Inflammatory macrophage treated with lipopolysaccharide for 1 hour (primary cell): ENCODE data around the gene TFDP1.
"Not testable (repeated sequence)": the region's sequence is repeated elsewhere in the genome, so short reads cannot be mapped to it uniquely, and the experiment has no call there.

Experiments
- DNase-seq, 2 donors: peaks; one replicate each; pipeline ENCODE4 v3.0.0-alpha.2; 2020 to 2022

TFDP1 gene

DNA sequence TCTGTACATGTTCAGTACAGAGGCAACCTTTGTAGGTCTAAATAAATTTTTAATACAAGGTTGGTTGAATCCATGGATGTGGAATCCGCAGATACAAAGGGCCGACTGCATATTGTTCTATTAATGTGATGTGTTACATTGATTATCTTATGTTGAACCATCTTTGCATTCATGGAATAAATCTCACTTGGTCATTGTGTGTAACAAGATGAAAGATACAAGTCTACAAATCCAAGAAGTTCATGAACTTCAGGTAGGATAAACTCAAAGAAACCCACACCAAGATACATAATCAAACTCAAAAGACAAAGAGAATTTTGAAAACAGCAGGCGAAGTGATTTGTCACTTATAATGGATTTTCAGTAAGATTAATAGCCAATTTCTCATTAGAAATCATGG, 8.0 kb upstream of the TFDP1 start:
- no peak for DNase-seq

DNA sequence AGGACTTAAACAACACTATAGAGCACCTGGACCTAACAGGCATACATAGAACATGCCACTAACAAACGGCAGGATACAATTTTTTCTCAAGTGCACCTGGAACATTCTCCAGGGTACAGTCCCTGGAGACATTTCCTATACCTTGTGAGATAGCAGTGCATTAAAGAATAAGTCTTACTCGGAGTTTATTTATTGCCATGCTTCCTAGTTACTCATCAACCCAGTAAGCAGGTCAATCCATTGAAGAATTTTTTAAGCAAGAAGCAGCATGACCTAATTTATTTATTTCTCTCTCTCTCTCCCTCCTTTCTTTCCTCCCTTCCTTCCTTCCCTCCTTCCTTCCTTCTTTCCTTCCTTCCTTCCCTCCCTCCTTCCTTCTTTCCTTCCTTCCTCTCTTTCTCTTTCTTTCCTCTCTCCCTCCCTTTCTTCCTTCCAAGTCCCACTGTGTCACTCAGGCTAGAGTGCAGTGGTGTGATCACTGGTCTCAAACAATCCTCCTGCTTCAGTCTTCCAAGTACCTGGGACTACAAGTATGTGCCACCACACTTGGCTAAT, 6.6 kb upstream of the TFDP1 start:
- no peak for DNase-seq

DNA sequence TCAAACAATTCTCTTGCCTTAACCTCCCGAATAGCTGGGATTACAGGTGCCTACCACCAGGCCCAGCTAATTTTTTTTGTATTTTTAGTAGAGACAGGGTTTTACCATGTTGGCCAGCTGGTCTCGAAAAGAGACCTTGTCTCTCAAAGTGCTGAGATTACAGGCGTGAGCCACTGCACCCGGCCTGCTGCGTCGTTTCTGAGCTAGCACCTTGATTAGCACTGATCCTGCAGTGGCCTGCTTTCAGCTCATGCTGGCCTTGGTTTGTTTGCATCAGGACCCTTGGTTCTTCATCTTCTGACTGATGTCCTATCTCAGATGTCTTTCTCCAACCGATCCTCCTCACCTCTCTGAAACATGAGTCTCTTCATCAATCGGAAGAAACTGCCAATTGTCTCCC, 4.9 kb upstream of the TFDP1 start:
- DNase-seq: no peak

DNA sequence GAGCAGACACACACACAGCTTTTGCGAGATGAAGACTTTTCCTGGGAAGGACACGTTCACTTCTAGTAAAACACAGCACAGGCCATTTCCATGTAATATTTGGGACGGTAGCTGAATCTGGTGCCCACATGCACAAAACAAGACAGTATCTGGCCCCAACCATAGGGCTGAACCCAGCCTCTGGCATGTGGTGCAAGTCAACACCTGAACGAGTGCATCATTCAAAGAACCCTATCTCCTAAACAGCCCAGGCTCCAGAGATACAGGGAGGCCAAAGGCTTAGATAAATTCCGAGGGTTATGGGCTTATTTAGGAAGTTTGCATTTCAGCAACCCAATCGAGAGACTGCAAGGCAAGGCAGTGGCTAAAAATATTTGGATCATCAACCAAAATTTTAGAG, 2.7 kb upstream of the TFDP1 start:
- no peak for DNase-seq

DNA sequence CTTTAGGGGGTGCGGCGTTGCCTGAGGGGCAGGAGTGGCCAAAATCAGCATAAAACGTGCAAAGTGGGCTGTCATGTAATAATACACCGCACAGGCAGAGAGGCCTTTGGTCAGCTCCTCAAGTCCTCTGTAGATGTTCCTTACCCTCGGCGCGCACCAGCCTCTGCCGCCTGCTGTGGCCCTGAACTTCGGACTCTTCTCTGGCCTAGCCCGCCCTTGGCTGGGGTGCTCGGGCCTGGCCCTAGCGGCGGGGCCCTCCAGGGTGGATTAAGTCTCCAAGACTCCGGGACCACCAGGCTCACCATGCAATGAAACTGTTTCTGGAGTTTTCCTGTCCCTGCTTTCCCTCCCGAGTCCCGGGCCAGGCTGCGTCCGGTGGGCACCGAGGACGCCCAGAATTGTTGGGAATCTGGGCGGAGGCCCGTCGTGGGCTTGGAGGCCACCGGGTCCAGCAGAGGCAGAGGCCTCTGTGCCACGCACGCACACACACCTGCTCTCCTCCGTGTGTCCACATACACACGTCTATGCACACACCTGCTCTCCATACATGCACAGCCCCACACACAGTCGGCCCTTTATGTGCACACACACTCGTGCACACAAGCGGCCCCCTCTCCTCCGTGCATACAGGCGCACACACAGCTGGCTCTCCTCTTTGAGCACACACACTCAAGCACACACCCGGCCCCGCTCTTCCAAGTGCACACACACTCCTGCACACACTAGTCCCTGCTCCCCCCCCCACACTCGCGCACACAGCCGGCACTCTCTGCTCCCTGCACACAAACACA, 1.5 kb upstream of the TFDP1 start:
- no peak for DNase-seq

DNA sequence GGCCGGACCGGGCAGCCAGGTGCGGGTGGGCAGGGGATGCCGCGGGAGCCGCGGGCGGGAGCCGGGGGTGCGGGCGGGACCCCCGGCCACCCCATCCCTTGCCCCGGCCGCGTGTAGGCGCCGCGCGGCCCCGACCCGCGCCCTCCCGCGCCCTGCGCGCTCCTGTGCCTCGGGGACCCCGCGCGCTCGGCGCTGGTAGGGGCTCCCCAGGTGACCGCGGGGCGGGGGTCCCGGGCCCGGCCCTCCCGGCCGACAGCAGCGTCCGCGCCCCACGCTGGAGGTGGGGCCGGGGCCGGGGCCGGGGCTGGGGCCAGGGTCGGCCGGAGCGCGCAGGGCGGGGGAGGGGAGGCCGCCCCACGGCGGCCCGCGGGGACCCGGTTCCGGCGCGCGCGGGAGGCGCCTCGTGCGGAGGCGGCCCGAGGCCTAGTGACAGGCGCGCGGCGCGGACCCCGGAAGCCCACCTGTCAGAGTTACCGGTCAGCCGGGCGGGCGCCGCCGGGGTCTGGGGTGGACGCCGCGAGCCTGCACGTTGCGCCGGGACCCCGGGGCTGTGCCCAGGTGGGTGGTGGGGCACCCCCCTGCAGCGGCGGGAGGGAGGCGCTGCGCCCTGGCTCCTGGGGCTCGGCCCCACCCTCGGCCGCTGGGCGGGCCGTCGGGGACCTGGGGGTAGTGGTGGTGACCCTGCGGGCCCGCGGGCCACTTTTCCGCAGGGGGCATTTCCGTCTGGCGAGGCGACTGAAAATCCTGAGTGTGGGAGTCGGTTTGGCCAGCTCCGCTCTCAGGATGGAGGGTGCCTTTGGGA, 518 bp downstream of the TFDP1 start:
- peak in 1 of 2 donors; percentile 18 for DNase-seq

DNA sequence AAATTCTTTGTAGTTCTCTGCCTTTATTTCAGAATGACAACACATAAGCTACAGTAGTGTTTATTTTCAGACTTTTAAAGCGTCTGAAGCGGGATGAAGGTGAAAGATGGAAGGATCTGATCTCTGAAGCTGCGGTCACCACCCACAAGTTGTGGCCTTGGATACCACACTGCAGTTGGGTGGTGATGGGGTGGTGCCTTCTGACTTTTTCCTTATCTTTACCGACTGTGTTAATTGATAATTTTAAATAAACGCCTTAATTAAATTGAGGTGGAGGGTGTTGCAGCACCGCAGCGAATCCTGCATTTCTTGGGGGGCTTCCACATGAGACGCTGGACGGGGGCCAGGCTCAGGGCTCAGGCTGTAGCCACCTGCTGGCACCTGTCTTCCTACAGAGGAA, 1.3 kb downstream of the TFDP1 start:
- no peak for DNase-seq

DNA sequence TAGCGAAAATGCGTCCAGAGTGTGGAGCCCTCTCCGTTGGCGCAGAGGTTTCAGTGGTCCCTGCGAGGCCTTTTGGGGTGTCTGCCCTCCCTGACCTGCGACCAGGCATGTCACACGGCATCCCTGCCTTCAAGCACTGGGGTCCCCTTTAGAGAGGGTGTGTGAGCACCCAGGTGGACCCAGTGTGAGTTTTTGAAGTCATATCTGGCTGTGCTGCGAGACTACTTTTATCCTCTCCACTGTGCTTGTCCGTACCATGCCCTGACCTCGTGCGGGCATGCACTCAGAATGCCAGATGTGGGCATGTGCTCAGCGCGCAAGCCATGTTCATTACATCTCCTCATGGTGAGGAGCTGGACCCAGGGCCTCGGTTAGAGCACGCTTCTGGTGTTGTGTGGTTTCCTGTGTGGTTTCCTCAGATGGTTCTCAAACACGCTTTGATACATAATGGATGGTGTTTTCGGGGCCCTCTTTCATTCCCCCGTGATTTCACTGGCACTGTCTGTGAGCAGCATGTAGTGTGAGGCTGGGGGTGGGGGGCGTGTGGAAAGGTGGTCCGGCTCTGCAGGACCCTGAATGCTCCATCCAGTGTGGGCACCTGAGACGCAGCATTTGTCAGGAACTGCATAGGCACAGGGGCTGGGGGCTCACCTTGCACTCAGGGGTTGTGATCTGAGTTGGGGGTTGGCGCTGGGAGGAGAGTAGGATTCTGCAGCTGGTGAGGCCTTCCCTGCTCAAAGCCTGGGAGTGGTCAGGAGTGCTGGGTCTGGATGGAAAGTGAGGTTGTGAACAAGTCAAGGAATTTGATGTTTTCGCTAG, 2.3 kb downstream of the TFDP1 start:
- DNase-seq: no peak

DNA sequence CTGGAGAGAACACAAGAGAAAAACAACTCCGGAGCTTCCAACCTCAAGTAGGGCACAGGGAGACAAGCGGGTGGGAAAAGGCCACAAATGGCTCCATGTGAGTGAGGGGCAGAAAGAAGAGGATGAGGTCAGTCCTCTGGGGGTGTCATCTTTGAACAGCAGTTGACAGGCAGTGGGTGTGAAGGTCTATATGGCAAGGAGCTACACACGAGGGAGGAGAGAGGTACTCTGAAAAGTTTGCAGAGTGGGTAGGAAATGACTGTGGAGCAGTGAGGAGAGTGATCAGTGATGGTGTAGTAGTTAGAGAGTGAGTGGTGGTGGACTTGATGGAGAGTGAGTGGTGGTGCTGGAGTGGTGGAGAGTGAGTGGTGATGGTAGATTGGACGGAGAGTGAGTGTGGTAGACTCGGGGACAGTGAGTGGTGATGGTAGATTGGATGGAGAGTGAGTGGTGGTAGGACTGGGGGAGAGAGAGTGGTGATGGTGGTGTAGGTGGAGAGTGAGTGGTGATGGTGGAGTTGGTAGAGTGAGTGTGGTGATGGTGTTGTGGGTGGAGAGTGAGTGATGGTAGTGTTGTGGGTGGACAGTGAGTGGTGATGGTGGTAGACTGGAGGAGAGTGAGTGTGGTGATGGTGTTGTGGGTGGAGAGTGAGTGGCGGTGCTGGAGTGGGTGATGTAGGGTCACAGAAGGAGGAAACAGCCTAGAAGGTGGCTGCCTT, 4.0 kb downstream of the TFDP1 start:
- DNase-seq: no peak

DNA sequence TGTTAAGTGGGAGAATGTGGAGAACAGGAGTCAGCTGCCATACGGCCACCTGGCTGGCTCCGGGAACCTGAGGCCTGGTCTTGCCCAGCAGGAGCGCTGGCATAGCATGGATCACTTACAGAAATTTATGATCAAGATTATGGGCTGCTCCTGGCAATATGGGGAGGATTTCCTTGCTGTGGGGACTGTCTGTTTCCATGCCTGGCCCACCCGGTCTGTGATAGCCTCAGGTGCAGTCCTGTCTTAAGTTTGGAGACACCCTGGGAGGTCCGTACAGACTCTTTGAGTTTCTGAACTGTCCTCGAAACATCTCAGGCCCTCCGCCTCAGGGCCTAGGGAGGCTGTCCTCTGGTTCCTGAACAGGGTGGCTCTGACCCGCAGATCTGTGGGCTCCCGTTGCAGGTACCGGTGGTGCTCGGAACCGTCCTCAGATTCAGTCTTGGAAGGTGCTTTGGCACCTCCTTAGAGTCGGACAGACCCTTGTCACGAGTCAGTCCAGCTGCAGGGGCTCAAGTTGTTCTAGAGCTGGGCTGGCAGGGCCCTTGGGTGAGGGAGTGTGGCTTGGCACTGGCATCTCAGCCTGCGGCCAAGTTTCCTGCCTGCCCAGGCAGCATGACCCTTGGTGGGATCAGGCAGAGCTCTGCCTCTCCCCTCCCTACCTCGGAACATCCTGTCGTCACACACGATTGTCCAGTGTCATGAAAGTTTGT, 4.9 kb downstream of the TFDP1 start:
- no peak for DNase-seq

DNA sequence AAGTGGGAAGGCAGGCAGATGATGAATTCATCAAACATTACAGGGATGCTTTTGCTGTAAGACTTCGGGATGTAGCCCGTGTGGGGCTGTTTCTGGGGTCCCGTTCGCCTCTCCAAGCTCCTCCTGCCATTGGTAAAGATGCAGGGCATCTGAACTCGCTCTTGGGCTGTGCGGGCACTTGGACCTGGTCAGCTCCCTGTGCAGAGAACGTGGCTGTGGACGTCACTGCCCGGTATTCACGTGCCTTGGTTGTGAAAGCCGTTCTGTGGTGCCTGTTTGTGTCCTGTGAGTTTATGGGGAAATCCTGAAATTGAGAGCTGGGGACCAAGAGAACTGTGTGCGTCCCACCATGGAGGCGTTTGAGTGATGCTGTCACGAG, 5.4 kb downstream of the TFDP1 start:
- no peak for DNase-seq

DNA sequence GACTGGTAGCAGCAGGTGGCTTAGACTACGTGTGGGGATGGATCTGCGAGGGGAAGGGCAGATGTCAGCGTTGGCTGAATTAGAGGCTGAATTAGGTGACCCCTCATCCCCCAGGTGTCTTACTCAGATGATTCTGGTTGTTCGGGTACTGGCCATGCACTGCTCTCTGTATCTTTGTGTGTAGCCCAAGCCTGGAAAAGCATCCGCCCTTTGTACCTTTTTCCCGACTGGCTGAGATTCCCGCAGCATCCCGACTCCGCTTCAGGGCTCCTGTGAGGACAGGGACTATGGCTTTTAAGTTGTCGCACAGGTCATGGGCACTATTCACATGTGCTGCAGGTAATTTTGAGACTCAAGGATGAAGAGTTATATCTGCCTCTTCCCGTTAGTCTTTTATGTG, 7.2 kb downstream of the TFDP1 start:
- DNase-seq: no peak

DNA sequence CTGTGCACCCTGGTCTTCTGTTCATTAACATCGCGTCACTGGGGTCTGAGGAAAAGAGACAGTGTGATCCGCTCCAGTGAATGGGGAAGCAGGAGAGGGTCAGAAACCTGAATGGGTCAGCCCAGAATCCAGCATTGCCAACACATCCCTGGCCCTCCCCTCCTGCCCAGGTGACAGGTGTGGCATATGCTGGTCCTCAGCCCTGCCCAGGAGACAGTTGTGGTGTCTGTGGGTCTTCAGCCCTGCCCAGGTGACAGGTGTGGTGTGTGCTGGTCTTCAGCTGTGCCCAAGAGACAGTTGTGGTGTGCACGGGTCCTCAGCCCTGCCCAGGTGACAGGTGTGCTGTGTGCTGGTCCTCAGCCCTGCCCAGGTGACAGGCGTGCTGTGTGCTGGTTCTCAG, 8.0 kb downstream of the TFDP1 start:
- no peak for DNase-seq

DNA sequence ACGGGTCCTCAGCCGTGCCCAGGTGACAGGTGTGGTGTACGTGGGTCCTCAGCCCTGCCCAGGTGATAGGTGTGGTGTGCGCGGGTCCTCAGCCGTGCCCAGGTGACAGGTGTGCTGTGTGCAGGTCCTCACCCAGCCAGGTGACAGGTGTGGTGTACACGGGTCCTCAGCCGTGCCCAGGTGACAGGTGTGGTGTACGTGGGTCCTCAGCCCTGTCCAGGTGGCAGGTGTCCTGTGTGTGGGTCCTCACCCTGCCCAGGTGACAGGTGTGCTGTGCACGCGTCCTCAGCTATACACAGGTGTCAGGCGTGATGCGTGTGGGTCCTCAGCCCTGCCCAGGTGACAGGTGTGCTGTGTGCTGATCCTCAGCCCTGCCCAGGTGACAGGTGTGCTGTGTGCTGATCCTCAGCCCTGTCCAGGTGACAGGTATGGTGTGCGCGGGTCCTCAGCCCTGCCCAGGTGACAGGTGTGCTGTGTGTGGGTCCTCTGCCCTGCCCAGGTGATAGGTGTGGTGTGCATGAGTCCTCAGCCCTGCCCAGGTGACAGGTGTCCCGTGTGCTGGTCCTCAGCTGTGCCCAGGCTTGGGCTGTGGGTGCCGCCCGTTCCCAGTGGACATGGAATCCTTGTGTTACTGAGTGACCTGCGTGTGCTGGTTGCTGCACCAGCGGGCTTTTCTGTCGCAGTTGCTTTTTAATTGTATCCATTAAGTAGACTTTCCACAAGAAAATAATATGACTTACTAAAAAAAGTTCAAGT, 9.7 kb downstream of the TFDP1 start:
- not testable (repeated sequence) for DNase-seq

DNA sequence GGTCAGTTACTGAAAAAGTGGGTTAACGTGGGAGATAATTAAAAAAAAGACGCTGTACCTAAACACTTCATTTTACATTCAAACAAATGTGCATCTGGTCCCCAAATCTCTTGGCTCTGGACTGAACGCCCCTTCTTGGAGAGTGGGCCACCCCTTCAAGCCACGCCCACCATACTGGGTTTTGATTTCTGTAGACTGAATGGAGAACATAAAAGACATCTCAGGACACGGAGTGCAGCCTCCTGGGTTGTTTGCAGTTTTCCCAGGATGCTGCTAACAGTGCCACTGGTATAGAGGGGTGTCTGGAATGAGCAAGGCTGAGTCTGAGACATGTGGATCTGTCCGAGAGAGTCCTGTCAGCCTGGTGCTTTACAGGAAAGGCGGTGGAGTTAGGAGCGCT, 10.6 kb downstream of the TFDP1 start:
- no peak for DNase-seq

DNA sequence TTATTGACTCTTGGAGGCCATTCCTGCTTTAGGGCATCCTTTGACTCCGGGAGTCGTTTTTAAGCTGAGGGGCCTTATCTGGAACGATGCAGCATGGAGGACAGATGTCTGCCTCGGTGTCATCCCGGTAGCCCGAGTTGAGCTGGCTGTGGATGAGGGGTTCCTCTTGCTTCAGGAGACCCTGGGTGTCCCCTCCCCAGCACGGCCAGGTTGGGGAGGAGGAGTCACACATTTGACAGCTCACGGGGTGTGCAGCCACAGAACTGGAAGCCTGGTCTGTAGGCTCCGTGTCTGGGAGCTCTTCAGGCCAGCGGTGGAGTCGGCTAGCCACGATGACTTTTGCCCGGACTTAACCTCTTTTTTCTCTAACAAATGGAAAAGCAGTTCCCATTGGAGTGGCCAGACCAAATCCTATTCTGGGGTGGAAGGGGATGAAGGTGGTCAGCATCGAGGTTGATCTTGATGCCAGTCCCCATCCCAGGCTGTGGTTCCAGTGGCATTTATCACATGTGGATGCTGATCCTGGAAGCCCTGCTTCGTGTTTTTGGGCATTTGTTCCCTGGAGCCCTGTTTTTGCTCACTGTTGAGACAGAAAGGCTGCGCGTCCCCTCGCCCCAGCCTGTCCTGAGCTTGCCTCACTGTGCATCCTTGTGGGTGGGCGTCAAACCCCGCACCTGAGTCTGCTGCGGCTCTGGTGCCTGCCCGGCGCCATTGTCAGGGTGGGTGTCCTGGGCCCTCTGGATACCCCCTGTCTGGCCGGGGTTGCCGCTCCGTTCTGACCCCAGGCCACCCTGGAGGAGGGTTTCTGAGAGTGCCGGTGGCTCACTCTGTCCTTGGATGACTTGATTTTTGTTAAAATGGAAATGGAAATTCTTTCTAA, 12.0 kb downstream of the TFDP1 start:
- no peak for DNase-seq

DNA sequence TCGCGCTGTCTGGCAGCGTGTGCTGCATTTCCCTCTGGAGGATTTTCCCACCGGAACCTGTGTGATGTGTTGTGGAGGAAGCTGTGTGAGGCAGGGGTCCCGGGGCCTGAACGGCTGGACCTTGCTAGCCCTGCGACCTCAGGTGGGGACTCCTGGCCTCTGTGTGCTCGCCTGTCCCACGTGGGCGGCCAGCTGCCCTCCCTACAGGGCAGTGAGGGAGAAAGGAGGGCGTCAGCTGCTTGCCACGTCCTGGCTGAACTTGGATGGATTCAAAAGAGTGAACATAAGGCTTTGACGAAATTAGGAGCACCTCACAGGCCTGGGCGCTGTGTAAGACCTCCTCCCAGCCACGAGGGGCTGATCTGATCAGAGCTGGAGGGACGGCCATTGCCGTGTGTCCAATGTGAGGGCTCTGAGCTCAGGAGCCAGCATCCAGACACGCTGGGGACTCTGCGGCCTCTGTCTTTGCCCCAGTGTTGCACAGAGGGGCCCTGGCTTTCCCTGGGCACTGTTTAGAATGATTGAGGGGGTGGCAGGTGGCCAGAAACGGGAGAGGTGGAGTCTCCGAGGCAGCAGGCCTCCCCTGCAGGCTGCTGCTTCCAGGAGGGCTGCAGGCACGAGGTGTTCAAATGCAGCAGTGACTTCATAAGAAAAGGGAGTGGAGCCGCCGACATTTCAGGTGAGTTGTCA, 13.0 kb downstream of the TFDP1 start:
- DNase-seq: no peak

DNA sequence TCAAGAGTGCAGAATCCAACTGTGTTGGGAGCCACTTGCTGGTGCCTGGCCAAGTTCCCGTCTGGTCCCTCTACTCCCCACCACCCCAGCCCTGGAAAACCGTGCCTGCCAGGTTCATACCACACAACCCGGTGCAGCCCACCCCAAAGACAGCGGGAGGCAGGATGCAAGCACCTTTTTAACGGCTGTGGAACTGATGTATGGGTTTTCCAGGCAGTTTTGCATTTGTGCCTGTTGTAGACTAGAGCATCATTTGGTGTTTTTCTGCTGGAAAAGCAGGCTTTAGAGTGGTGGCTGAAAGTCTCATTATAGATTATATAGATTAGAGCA, 13.5 kb downstream of the TFDP1 start:
- DNase-seq: no peak

DNA sequence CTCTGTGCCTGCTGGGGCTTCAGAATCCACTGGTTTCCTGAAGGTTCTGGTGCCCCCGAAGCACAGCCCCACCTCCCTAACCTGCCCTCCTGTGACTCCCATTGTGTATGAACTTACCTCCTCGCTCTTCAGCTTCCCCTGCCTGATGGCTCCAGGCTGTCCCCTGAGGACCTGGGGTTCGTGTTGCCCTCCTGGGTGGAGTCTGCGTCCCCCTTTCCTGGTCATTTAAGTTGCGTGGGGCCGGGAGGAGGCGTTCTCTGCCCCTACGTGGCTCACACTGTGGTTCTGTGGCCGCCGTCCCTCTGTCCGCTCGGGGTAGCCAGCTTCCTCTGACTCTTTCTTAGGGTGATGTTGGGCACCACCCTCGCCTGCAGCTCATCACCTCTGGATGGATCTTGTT, 13.9 kb downstream of the TFDP1 start:
- no peak for DNase-seq

DNA sequence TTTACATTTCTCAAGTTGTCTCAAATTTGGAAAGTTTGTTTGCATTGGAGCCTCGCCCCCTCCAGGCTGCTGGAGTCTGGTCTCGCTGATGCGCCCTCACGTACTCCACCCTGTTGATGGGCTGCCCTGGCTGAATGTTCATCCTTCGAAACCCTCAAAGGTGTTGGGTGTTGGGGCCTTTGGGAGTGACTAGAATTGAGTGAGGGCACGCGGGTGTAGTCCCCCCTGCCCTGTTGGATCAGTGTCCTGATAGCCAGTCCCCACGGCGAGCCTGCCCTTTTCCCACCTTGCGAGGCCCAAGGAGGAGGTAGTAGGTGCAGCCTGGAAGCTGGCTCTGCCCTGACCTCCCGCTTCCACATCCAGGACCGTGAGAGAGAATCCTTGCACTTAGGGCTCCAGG, 14.8 kb downstream of the TFDP1 start:
- no peak for DNase-seq
